Panc1 (cell line): ENCODE measurements around the gene RNASET2. TPM values are rescaled to one million over a fixed set of nuclear protein-coding genes. Genes with fewer than 3 reads are reported as not detected.

Experiments
- ATAC-seq: fragments of 200-7000 bp; cut with Tn5 transposase; 2 replicates; pipeline ENCODE4 v1.9.1; 2020; ENCODE audit warnings: mild to moderate bottlenecking, moderate library complexity
- BruUV-seq: library from RNA; stranded (reverse); fragments of 400-500 nt; replicated peaks from 2 replicates; lab custom pipeline; 2021; lab: Mats Ljungman, UMichigan
- CTCF ChIA-PET: fragments of 300-600 bp; sonication (Branson Sonifier 250); formaldehyde crosslinking; loops from one replicate; lab custom pipeline; 2022; ENCODE audit warnings: antibody characterized with exemption; lab: Charles Lee
- POLR2A ChIA-PET: fragments of 300-600 bp; sonication (Branson Sonifier 250); formaldehyde crosslinking; loops from one replicate; lab custom pipeline; 2022; ENCODE audit warnings: antibody characterized with exemption; lab: Charles Lee
- DNase-seq: peaks from one replicate; pipeline ENCODE4 v3.0.0-alpha.2; 2010; ENCODE audit warnings: low read depth, low spot score
- H3K27ac ChIP-seq: 2 replicates; pipeline ENCODE4 v1.5.1; 2011; ENCODE audit warnings: mild to moderate bottlenecking, low read length, inconsistent platforms
- H3K27me3 ChIP-seq: fragments of 200-500 bp; sonication (Bioruptor generic); 2 replicates; pipeline ENCODE4 v1.6.0; 2014; ENCODE audit warnings: low read length, inconsistent platforms; ENCODE audit not compliant: control insufficient read depth, insufficient read depth
- H3K36me3 ChIP-seq: fragments of 200-500 bp; sonication (Bioruptor generic); 2 replicates; pipeline ENCODE4 v1.5.1; 2014; ENCODE audit warnings: inconsistent platforms, mild to moderate bottlenecking, low read length, moderate library complexity; ENCODE audit not compliant: control insufficient read depth, insufficient read depth
- H3K4me1 ChIP-seq: 2 replicates; pipeline ENCODE4 v1.5.1; 2011; ENCODE audit warnings: inconsistent platforms, mild to moderate bottlenecking, low read length, moderate library complexity; ENCODE audit not compliant: control insufficient read depth, insufficient read depth
- H3K4me3 ChIP-seq, 2 experiments: 2 replicates each; pipeline ENCODE4 v1.5.1; 2011 to 2012; ENCODE audit warnings: low read depth in 2 of 2, low read length in 2 of 2, mild to moderate bottlenecking in 2 of 2, inconsistent platforms in 1 of 2, moderate library complexity in 1 of 2
- H3K9me3 ChIP-seq: fragments of 200-500 bp; sonication (Bioruptor generic); 2 replicates; pipeline ENCODE4 v1.5.1; 2014; ENCODE audit warnings: low read depth, mild to moderate bottlenecking, inconsistent platforms, low read length, moderate library complexity; ENCODE audit not compliant: control insufficient read depth, insufficient read depth
- POLR2AphosphoS5 ChIP-seq: IDR thresholded peaks from 2 replicates; pipeline ENCODE4 v1.6.1; 2012; ENCODE audit warnings: mild to moderate bottlenecking, low read depth, low read length, moderate library complexity
- SIN3A ChIP-seq: IDR thresholded peaks from 2 replicates; pipeline ENCODE4 v1.6.1; 2012; ENCODE audit warnings: low read depth, mild to moderate bottlenecking, low read length, moderate library complexity, borderline replicate concordance; ENCODE audit not compliant: insufficient read depth
- TCF7L2 ChIP-seq: IDR thresholded peaks from 2 replicates; pipeline ENCODE4 v1.6.1; 2011; ENCODE audit warnings: mild to moderate bottlenecking, low read depth, low read length, inconsistent platforms
- in situ Hi-C: cut with HindIII; loops from 2 replicates; pipeline ENCODE4 v1.10.0; 2016; ENCODE audit warnings: low sequenced_read_pairs, low pct_unique_long_range_greater_than_20kb
- intact Hi-C: fragments of 100-400 bp; cut with micrococcal nuclease; formaldehyde crosslinking; loops from one replicate; pipeline ENCODE4 v1.10.0; 2022; ENCODE audit not compliant: unreplicated experiment
- total RNA-seq: library from RNA; stranded (reverse); gene quantifications from one replicate; pipeline ENCODE4 v1.2.1, GENCODE V29; 2021; ENCODE audit not compliant: unreplicated experiment
- TF ChIP-seq, protein P1 (sequence below), 2 experiments: IDR thresholded peaks; 2 replicates each; pipeline ENCODE4 v1.6.1; 2011 to 2012; ENCODE audit warnings: low read depth in 2 of 2, control low read depth in 1 of 2, low read length in 1 of 2, mild to moderate bottlenecking in 1 of 2, moderate library complexity in 1 of 2; ENCODE audit not compliant: insufficient read depth in 1 of 2
- TF ChIP-seq, protein P2 (sequence below): fragments of 450-650 bp; IDR thresholded peaks from 2 replicates; pipeline ENCODE4 v1.5.1; 2017; ENCODE audit warnings: mild to moderate bottlenecking

The RNASET2 gene
- total RNA-seq, 1 experiment from 2014 or later, result 9.7 TPM

DNA sequence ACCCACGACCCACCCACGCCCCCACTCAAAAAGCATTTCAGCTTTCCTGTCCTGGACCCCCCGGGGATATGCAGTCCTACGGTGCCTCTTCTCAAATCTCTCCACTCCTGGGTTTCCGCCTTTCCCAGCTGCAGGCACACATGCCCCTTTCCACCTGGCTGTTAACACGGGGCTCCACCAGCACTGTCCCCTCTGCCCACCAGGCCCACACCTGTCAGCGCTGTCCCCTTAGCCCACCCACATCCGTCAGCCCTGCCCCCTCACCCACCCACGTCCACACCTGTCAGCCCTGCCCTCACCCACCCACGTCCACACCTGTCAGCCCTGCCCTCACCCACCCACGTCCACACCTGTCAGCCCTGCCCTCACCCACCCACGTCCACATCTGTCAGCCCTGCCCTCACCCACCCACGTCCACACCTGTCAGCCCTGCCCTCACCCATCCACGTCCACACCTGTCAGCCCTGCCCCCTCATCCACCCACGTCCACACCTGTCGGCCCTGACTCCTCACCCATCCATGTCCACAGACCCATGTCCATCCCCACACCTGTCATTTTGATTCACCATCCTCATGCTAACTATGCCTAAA is 11.6 kb downstream of the RNASET2 start:
- DNase-seq (no peak), ATAC-seq (no peak)
- TF ChIP-seq POLR2AphosphoS5 (no peak), TCF7L2 (no peak), SIN3A (no peak)
- TF ChIP-seq, protein P1, sequence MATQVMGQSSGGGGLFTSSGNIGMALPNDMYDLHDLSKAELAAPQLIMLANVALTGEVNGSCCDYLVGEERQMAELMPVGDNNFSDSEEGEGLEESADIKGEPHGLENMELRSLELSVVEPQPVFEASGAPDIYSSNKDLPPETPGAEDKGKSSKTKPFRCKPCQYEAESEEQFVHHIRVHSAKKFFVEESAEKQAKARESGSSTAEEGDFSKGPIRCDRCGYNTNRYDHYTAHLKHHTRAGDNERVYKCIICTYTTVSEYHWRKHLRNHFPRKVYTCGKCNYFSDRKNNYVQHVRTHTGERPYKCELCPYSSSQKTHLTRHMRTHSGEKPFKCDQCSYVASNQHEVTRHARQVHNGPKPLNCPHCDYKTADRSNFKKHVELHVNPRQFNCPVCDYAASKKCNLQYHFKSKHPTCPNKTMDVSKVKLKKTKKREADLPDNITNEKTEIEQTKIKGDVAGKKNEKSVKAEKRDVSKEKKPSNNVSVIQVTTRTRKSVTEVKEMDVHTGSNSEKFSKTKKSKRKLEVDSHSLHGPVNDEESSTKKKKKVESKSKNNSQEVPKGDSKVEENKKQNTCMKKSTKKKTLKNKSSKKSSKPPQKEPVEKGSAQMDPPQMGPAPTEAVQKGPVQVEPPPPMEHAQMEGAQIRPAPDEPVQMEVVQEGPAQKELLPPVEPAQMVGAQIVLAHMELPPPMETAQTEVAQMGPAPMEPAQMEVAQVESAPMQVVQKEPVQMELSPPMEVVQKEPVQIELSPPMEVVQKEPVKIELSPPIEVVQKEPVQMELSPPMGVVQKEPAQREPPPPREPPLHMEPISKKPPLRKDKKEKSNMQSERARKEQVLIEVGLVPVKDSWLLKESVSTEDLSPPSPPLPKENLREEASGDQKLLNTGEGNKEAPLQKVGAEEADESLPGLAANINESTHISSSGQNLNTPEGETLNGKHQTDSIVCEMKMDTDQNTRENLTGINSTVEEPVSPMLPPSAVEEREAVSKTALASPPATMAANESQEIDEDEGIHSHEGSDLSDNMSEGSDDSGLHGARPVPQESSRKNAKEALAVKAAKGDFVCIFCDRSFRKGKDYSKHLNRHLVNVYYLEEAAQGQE (IDR thresholded peaks at IDR 0.05; ENCODE audit: insufficient read depth in 1 of 2, low read depth in 2 of 2, low read length in 1 of 2), result no peak
- TF ChIP-seq, protein P2, sequence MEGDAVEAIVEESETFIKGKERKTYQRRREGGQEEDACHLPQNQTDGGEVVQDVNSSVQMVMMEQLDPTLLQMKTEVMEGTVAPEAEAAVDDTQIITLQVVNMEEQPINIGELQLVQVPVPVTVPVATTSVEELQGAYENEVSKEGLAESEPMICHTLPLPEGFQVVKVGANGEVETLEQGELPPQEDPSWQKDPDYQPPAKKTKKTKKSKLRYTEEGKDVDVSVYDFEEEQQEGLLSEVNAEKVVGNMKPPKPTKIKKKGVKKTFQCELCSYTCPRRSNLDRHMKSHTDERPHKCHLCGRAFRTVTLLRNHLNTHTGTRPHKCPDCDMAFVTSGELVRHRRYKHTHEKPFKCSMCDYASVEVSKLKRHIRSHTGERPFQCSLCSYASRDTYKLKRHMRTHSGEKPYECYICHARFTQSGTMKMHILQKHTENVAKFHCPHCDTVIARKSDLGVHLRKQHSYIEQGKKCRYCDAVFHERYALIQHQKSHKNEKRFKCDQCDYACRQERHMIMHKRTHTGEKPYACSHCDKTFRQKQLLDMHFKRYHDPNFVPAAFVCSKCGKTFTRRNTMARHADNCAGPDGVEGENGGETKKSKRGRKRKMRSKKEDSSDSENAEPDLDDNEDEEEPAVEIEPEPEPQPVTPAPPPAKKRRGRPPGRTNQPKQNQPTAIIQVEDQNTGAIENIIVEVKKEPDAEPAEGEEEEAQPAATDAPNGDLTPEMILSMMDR, result no peak
- in situ Hi-C loops, result no loop called here
- no peaks in the 10 kb centered on the region for H3K27me3 ChIP-seq
- no peaks in the 10 kb centered on the region for H3K4me1 ChIP-seq
- no peaks in the 10 kb centered on the region for H3K36me3 ChIP-seq
- ChIA-PET CTCF (no interaction called here), POLR2A (no interaction called here)
- intact Hi-C loops, result no loop called here
- no peaks in the 10 kb centered on the region for H3K9me3 ChIP-seq
- BruUV-seq, result no TSS peak
- no peak overlapping the region for H3K4me3 ChIP-seq
- H3K27ac ChIP-seq, result no peak overlapping the region

DNA sequence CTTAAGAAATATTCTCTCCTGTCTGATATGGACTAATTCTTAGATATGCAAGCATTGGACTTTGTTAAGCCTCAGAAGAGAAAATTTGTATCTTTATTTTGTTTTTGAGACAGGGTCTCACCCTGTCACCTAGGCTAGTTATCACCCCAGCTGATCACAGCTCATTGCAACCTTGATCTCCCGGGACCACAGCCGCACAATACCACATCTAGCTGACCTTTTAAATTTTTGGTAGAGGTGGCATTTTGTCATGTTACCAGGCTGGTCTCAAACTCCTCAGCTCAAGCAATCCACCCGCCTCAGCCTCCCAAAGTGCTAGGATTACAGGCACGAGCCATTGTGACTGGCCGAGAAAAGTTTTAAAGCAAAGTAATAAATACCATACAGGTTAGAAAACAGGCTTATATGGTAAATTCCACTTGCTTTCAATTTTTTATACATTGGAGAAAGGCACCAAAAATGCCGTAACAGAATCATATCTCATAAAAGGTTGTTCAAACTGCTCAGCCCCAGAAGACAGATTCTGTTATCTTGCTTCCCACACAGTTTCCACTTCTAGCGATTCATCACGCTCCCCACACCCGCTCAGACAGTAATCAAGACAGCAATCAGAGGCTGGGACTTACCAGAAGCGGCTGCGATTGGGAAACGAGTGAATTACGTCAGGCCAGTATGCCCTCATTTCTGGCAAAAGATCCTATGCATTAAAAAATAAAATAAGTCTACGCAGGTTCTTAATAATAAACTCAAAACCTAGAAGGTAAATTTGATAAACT is 13.8 kb downstream of the RNASET2 start:
- ATAC-seq (no peak), DNase-seq (no peak)
- TF ChIP-seq, protein P2, result no peak
- TF ChIP-seq, protein P1 (IDR thresholded peaks at IDR 0.05; ENCODE audit: insufficient read depth in 1 of 2, low read depth in 2 of 2, low read length in 1 of 2), result no peak
- no peak for TF ChIP-seq SIN3A
- TF ChIP-seq TCF7L2, result no peak
- TF ChIP-seq POLR2AphosphoS5, result no peak
- Histone ChIP-seq H3K4me1 (no peaks in the 10 kb centered on the region), H3K27me3 (no peaks in the 10 kb centered on the region), H3K4me3 (no peak overlapping the region), H3K36me3 (no peaks in the 10 kb centered on the region), H3K27ac (no peak overlapping the region), H3K9me3 (no peaks in the 10 kb centered on the region)
- intact Hi-C loops, result no loop called here
- ChIA-PET CTCF (no interaction called here), POLR2A (no interaction called here)
- no TSS peak for BruUV-seq
- in situ Hi-C loops, result no loop called here
